Measurements from ENCODE around the gene SUN1. TPM values are rescaled to one million over a fixed set of nuclear protein-coding genes. Genes with fewer than 3 reads are reported as not detected.

SUN1 gene
- total and polyA plus RNA-seq, 9 of the 15 experiments (the other 6 are each of a cell fraction or from before 2014, with no cell fraction given) = 36.8 to 132 (median 62.3) TPM

DNA sequence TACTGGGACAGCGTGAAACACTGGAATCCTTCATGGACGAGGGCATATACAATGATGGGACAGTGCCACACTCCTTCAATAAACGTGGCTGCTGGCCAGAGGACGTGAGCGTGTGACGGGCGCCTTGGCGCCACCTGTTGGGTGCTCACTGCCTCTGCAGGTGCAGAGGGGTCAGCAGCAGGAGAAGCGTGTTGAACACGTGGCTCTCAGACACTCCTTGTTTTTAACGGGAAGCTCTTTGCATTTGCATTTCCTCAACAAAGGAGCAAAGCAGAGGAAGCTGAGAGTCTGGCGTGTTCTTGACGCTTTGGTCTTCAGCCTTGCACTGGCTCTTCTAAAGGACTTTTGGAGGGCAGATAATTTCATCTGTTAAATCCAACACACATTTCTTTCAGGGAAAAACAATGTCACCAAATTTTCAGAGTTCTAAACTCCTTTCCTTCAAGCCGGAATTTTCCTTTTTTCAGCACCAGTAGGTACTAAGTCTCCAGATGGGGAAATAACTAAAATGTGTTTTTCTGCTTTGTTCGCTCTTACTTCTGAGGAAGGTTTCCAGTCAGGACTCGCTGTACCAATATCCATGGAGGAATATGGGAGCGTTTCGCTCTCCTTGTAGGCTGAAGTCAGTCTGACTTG is 41.2 kb downstream of the SUN1 start (continued):
- TF ChIP-seq HDAC2 (IDR thresholded peaks at IDR 0.05) = peak; percentile 54
- TF ChIP-seq POLR2AphosphoS2 (IDR thresholded peaks at IDR 0.05; ENCODE audit: low read length) = no peak
- TF ChIP-seq CBX5 (IDR thresholded peaks at IDR 0.05; ENCODE audit: borderline replicate concordance, low read depth) = peak; percentile 30; the same call in 1 of the 2 replicates
- TF ChIP-seq PRMT5 (CRISPR knock-in tag; IDR thresholded peaks at IDR 0.05) = peak; percentile 87; the same call in 1 of the 2 replicates
- TF ChIP-seq, protein P1, sequence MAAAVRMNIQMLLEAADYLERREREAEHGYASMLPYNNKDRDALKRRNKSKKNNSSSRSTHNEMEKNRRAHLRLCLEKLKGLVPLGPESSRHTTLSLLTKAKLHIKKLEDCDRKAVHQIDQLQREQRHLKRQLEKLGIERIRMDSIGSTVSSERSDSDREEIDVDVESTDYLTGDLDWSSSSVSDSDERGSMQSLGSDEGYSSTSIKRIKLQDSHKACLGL (CRISPR knock-in tag; IDR thresholded peaks at IDR 0.05; ENCODE audit: borderline replicate concordance, poor library complexity, severe bottlenecking) = peak; percentile 66
- peak; percentile 70; the same call in 1 of the 2 replicates for TF ChIP-seq ERF (CRISPR knock-in tag; IDR thresholded peaks at IDR 0.05)
- TF ChIP-seq ZNF644 (tag; IDR thresholded peaks at IDR 0.05; ENCODE audit: low read depth) = peak; percentile 35; the same call in 1 of the 2 replicates
- peak; percentile 63; the same call in 1 of the 2 replicates for TF ChIP-seq ZNF217 (CRISPR knock-in tag; IDR thresholded peaks at IDR 0.05)
- peak; percentile 90 for TF ChIP-seq ZNF263 (CRISPR knock-in tag; IDR thresholded peaks at IDR 0.05; ENCODE audit: borderline replicate concordance)
- peak; percentile 84 for TF ChIP-seq CXXC5 (CRISPR knock-in tag; IDR thresholded peaks at IDR 0.05)
- no peak for TF ChIP-seq MTA1 (IDR thresholded peaks at IDR 0.05; ENCODE audit: borderline replicate concordance)
- TF ChIP-seq SIN3A (IDR thresholded peaks at IDR 0.05; ENCODE audit: borderline replicate concordance in 2 of 2, control insufficient read depth in 1 of 2, low read depth in 2 of 2, low read length in 2 of 2) = peak in 1 of 2 experiments; percentile 91; a peak in 1 of 4 replicates
- peak; percentile 98 for TF ChIP-seq LCOR (CRISPR knock-in tag; IDR thresholded peaks at IDR 0.05)
- TF ChIP-seq ARID2 (IDR thresholded peaks at IDR 0.05) = no peak
- TF ChIP-seq IRF2 (CRISPR knock-in tag; IDR thresholded peaks at IDR 0.05) = peak; percentile 74; the same call in 1 of the 2 replicates
- TF ChIP-seq, protein P2, sequence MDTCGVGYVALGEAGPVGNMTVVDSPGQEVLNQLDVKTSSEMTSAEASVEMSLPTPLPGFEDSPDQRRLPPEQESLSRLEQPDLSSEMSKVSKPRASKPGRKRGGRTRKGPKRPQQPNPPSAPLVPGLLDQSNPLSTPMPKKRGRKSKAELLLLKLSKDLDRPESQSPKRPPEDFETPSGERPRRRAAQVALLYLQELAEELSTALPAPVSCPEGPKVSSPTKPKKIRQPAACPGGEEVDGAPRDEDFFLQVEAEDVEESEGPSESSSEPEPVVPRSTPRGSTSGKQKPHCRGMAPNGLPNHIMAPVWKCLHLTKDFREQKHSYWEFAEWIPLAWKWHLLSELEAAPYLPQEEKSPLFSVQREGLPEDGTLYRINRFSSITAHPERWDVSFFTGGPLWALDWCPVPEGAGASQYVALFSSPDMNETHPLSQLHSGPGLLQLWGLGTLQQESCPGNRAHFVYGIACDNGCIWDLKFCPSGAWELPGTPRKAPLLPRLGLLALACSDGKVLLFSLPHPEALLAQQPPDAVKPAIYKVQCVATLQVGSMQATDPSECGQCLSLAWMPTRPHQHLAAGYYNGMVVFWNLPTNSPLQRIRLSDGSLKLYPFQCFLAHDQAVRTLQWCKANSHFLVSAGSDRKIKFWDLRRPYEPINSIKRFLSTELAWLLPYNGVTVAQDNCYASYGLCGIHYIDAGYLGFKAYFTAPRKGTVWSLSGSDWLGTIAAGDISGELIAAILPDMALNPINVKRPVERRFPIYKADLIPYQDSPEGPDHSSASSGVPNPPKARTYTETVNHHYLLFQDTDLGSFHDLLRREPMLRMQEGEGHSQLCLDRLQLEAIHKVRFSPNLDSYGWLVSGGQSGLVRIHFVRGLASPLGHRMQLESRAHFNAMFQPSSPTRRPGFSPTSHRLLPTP (IDR thresholded peaks at IDR 0.05; ENCODE audit: borderline replicate concordance, extremely low read depth, insufficient read length) = no peak
- TF ChIP-seq TEAD1 (CRISPR knock-in tag; IDR thresholded peaks at IDR 0.05) = peak; percentile 36 to 93; a peak in 2 of 4 replicates
- TF ChIP-seq, protein P3, sequence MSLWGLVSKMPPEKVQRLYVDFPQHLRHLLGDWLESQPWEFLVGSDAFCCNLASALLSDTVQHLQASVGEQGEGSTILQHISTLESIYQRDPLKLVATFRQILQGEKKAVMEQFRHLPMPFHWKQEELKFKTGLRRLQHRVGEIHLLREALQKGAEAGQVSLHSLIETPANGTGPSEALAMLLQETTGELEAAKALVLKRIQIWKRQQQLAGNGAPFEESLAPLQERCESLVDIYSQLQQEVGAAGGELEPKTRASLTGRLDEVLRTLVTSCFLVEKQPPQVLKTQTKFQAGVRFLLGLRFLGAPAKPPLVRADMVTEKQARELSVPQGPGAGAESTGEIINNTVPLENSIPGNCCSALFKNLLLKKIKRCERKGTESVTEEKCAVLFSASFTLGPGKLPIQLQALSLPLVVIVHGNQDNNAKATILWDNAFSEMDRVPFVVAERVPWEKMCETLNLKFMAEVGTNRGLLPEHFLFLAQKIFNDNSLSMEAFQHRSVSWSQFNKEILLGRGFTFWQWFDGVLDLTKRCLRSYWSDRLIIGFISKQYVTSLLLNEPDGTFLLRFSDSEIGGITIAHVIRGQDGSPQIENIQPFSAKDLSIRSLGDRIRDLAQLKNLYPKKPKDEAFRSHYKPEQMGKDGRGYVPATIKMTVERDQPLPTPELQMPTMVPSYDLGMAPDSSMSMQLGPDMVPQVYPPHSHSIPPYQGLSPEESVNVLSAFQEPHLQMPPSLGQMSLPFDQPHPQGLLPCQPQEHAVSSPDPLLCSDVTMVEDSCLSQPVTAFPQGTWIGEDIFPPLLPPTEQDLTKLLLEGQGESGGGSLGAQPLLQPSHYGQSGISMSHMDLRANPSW (CRISPR knock-in tag; IDR thresholded peaks at IDR 0.05) = peak; percentile 76; the same call in 1 of the 2 replicates
- no peak for TF ChIP-seq RBM22 (IDR thresholded peaks at IDR 0.05; ENCODE audit: low read depth, low read length, poor library complexity, severe bottlenecking)
- no peak for TF ChIP-seq ZNF79 (CRISPR knock-in tag; IDR thresholded peaks at IDR 0.05; ENCODE audit: low read depth)
- peak; percentile 78 for TF ChIP-seq ZNF583 (CRISPR knock-in tag; IDR thresholded peaks at IDR 0.05)
- TF ChIP-seq ZNF408 (CRISPR knock-in tag; IDR thresholded peaks at IDR 0.05; ENCODE audit: low read depth) = no peak
- peak; percentile 89 for TF ChIP-seq CBFB (CRISPR knock-in tag; IDR thresholded peaks at IDR 0.05)
